ENCODE measurements around the gene TCF7L2. TPM values are rescaled to one million over a fixed set of nuclear protein-coding genes. Genes with fewer than 3 reads are reported as not detected.

The TCF7L2 gene
- total RNA-seq, 3 donors from 2014 or later, result 33.1 to 44.2 (median 34.1) TPM

- no peaks in the 10 kb centered on the region for H3K36me3 ChIP-seq
- TF ChIP-seq POLR2AphosphoS5 (IDR thresholded peaks at IDR 0.05) (no peak), CTCF (IDR thresholded peaks at IDR 0.05) (no peak), POLR2A (IDR thresholded peaks at IDR 0.05) (no peak)
- peak overlapping the region; percentile 66 to 74 for H3K27ac ChIP-seq
- no peak for DNase-seq (ENCODE audit: low spot score in 2 of 2)
- no peaks in the 10 kb centered on the region for H3K27me3 ChIP-seq
- intact Hi-C loops (cut with DNase I; ENCODE audit: low total_unique reads), result no loop called here
- H3K4me3 ChIP-seq, result no peak overlapping the region
- H3K4me1 ChIP-seq, result peaks cover 3 to 27% of the 10 kb centered on the region in 2 donors
- H3K9me3 ChIP-seq, result no peaks in the 10 kb centered on the region
Observed at GRCh38 chr10:113027230-113027573, 77.2 kb downstream of the TCF7L2 start.

GRCh38 chr10:113027574-113028455 is 77.8 kb downstream of the TCF7L2 start:
- H3K27ac ChIP-seq, result peak overlapping the region; percentile 66 to 74
- TF ChIP-seq CTCF (IDR thresholded peaks at IDR 0.05) (no peak), POLR2AphosphoS5 (IDR thresholded peaks at IDR 0.05) (peak in 1 of 3 donors; percentile 8)
- peaks cover 3 to 22% of the 10 kb centered on the region in 2 donors for H3K4me1 ChIP-seq
- H3K4me3 ChIP-seq, result peak overlapping the region in 2 of 3 donors; percentile 7 to 39
- no peaks in the 10 kb centered on the region for H3K36me3 ChIP-seq
- intact Hi-C loops (cut with DNase I; ENCODE audit: low total_unique reads), result no loop called here
- no peaks in the 10 kb centered on the region for H3K27me3 ChIP-seq
- no peaks in the 10 kb centered on the region for H3K9me3 ChIP-seq
- DNase-seq (ENCODE audit: low spot score in 2 of 2), result no peak

- no peak for TF ChIP-seq POLR2A (IDR thresholded peaks at IDR 0.05)
- TF ChIP-seq CTCF (IDR thresholded peaks at IDR 0.05), result no peak
- TF ChIP-seq POLR2AphosphoS5 (IDR thresholded peaks at IDR 0.05), result no peak
- H3K9me3 ChIP-seq, result no peaks in the 10 kb centered on the region
- intact Hi-C loops (cut with DNase I; ENCODE audit: low total_unique reads), result no loop called here
- H3K4me1 ChIP-seq, result peaks cover 3 to 22% of the 10 kb centered on the region in 2 donors
- H3K4me3 ChIP-seq, result peak overlapping the region in 2 of 3 donors; percentile 7 to 39
- H3K36me3 ChIP-seq, result no peaks in the 10 kb centered on the region
- peak overlapping the region; percentile 66 to 74 for H3K27ac ChIP-seq
- no peak for DNase-seq (ENCODE audit: low spot score in 2 of 2)
- H3K27me3 ChIP-seq, result no peaks in the 10 kb centered on the region
Observed at GRCh38 chr10:113028456-113029440, 78.7 kb downstream of the TCF7L2 start.

- H3K4me1 ChIP-seq, result peaks cover 3 to 22% of the 10 kb centered on the region in 2 donors
Observed at GRCh38 chr10:113030453-113030852, 80.4 kb downstream of the TCF7L2 start.

More at GRCh38 chr10:113030453-113030852, 80.4 kb downstream of the TCF7L2 start:
- no peaks in the 10 kb centered on the region for H3K36me3 ChIP-seq
- TF ChIP-seq POLR2A (IDR thresholded peaks at IDR 0.05) (no peak), CTCF (IDR thresholded peaks at IDR 0.05) (no peak), POLR2AphosphoS5 (IDR thresholded peaks at IDR 0.05) (no peak)
- no peak overlapping the region for H3K4me3 ChIP-seq
- intact Hi-C loops (cut with DNase I; ENCODE audit: low total_unique reads), result no loop called here
- no peaks in the 10 kb centered on the region for H3K27me3 ChIP-seq
- H3K27ac ChIP-seq, result peak overlapping the region; percentile 13 to 36
- DNase-seq (ENCODE audit: low spot score in 2 of 2), result no peak
- H3K9me3 ChIP-seq, result no peaks in the 10 kb centered on the region
